ENCODE data around the gene RHO.

RHO gene

GRCh38 chr3:129579991-129580390 is 51.6 kb downstream of the RHO start:
- DNase-seq = no peak

DNA sequence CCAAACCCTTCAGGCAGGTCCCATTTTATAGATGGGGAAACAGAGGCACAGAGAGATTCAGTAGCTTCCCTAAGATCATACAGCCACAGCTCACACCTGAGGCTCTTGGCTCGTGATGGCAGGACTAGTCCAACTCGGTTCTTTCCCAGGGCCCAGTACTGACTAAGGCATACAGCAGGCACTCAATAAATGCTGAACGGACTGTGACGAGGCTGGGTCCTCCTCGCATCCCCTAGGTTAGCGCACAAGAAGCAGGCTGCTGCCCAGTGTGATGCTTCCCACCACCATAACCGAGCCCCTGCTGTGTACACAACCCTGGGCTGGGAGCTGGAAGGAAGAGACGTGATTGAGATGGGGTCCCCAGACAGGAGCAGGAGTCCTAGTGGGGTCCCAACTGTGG is 53.2 kb downstream of the RHO start:
- no peak for DNase-seq

GRCh38 chr3:129582799-129583198 is 54.4 kb downstream of the RHO start:
- DNase-seq = no peak

DNA sequence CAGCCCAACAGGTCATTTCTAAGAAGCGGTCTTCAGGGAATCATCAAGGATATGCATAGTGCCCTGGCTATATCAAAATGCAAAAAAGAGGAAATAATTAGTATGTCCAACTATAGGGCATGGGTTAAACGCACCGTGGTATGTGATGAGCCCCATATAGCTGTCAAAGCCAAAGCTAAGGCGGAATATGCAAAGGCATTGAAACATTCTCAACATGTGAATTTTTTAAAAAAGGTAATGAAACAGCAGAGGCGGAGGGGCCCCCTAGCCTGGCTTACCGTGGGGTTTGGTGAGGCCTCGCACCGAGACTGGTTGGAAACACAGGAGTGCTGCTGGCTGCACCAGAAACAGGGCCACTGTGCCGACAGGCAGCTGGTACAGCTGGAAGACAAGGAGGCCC is 54.9 kb downstream of the RHO start:
- no peak for DNase-seq

- DNase-seq = no peak
These were observed 56.2 kb downstream of the RHO start for GRCh38 chr3:129584631-129585030.
